ENCODE measurements around the gene KIF19. TPM values are rescaled to one million over a fixed set of nuclear protein-coding genes. Genes with fewer than 3 reads are reported as not detected.

The KIF19 gene
- total and polyA plus RNA-seq, 4 donors, result 0.42 to 2.1 (median 0.83) TPM

DNA sequence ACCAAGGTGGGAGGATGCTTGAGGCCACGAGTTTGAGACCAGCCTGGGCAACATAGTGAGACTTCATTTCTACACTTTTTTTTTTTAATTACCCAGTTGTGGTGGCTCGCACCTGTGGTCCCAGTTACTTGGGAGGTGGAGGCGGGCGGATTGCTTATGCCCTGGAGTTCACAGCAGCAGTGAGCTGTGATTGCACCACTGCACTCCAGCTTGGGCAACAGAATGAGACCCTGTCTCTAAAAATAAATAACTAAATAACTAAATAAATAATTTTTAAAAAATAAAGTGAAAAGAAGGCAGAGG is 42.7 kb upstream of the KIF19 start:
- 76% methylated on average over 4 of the region's 4 CpGs for WGBS
- Histone ChIP-seq H3K9me3 (ENCODE audit: control insufficient read depth in 4 of 4, low read length in 3 of 4) (peaks cover 0 to 2% (median 0%) of the 10 kb centered on the region in 4 donors), H3K4me3 (ENCODE audit: low read depth in 1 of 3, low read length in 3 of 3) (no peak overlapping the region), H3K4me1 (ENCODE audit: control insufficient read depth in 4 of 4, insufficient read depth in 4 of 4, low read length in 3 of 4) (no peaks in the 10 kb centered on the region), H3K9ac (ENCODE audit: low read depth in 1 of 2, low read length in 2 of 2) (no peak overlapping the region), H3K27ac (ENCODE audit: low read depth in 1 of 2, low read length in 2 of 2) (no peak overlapping the region), H3K27me3 (ENCODE audit: control insufficient read depth in 4 of 4, insufficient read depth in 4 of 4, low read length in 3 of 4) (no peaks in the 10 kb centered on the region), H3K36me3 (ENCODE audit: control insufficient read depth in 4 of 4, insufficient read depth in 3 of 4, low read depth in 1 of 4, low read length in 3 of 4) (no peaks in the 10 kb centered on the region)
- no peak for DNase-seq (ENCODE audit: low spot score)
- TF ChIP-seq, protein P1, sequence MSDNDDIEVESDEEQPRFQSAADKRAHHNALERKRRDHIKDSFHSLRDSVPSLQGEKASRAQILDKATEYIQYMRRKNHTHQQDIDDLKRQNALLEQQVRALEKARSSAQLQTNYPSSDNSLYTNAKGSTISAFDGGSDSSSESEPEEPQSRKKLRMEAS (IDR thresholded peaks at IDR 0.05), result no peak
- TF ChIP-seq, protein P2, sequence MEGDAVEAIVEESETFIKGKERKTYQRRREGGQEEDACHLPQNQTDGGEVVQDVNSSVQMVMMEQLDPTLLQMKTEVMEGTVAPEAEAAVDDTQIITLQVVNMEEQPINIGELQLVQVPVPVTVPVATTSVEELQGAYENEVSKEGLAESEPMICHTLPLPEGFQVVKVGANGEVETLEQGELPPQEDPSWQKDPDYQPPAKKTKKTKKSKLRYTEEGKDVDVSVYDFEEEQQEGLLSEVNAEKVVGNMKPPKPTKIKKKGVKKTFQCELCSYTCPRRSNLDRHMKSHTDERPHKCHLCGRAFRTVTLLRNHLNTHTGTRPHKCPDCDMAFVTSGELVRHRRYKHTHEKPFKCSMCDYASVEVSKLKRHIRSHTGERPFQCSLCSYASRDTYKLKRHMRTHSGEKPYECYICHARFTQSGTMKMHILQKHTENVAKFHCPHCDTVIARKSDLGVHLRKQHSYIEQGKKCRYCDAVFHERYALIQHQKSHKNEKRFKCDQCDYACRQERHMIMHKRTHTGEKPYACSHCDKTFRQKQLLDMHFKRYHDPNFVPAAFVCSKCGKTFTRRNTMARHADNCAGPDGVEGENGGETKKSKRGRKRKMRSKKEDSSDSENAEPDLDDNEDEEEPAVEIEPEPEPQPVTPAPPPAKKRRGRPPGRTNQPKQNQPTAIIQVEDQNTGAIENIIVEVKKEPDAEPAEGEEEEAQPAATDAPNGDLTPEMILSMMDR (IDR thresholded peaks at IDR 0.05; ENCODE audit: low read depth, low read length, missing input control), result no peak
- TF ChIP-seq, protein P3, sequence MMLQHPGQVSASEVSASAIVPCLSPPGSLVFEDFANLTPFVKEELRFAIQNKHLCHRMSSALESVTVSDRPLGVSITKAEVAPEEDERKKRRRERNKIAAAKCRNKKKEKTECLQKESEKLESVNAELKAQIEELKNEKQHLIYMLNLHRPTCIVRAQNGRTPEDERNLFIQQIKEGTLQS (IDR thresholded peaks at IDR 0.05), result no peak
- no peak for TF ChIP-seq EGR1 (IDR thresholded peaks at IDR 0.05; ENCODE audit: low read depth in 2 of 2)
- TF ChIP-seq TAF1 (conservative IDR thresholded peaks at IDR 0.05), result no peak
- TF ChIP-seq, protein P4, sequence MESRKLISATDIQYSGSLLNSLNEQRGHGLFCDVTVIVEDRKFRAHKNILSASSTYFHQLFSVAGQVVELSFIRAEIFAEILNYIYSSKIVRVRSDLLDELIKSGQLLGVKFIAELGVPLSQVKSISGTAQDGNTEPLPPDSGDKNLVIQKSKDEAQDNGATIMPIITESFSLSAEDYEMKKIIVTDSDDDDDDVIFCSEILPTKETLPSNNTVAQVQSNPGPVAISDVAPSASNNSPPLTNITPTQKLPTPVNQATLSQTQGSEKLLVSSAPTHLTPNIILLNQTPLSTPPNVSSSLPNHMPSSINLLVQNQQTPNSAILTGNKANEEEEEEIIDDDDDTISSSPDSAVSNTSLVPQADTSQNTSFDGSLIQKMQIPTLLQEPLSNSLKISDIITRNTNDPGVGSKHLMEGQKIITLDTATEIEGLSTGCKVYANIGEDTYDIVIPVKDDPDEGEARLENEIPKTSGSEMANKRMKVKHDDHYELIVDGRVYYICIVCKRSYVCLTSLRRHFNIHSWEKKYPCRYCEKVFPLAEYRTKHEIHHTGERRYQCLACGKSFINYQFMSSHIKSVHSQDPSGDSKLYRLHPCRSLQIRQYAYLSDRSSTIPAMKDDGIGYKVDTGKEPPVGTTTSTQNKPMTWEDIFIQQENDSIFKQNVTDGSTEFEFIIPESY (IDR thresholded peaks at IDR 0.05), result no peak
- TF ChIP-seq RAD21 (IDR thresholded peaks at IDR 0.05), result no peak
- TF ChIP-seq GABPA (IDR thresholded peaks at IDR 0.05 in 1 of 2, conservative IDR thresholded peaks at IDR 0.05 in 1 of 2), result no peak
- TF ChIP-seq, protein P5, sequence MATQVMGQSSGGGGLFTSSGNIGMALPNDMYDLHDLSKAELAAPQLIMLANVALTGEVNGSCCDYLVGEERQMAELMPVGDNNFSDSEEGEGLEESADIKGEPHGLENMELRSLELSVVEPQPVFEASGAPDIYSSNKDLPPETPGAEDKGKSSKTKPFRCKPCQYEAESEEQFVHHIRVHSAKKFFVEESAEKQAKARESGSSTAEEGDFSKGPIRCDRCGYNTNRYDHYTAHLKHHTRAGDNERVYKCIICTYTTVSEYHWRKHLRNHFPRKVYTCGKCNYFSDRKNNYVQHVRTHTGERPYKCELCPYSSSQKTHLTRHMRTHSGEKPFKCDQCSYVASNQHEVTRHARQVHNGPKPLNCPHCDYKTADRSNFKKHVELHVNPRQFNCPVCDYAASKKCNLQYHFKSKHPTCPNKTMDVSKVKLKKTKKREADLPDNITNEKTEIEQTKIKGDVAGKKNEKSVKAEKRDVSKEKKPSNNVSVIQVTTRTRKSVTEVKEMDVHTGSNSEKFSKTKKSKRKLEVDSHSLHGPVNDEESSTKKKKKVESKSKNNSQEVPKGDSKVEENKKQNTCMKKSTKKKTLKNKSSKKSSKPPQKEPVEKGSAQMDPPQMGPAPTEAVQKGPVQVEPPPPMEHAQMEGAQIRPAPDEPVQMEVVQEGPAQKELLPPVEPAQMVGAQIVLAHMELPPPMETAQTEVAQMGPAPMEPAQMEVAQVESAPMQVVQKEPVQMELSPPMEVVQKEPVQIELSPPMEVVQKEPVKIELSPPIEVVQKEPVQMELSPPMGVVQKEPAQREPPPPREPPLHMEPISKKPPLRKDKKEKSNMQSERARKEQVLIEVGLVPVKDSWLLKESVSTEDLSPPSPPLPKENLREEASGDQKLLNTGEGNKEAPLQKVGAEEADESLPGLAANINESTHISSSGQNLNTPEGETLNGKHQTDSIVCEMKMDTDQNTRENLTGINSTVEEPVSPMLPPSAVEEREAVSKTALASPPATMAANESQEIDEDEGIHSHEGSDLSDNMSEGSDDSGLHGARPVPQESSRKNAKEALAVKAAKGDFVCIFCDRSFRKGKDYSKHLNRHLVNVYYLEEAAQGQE (IDR thresholded peaks at IDR 0.05), result no peak
- TF ChIP-seq SP1 (IDR thresholded peaks at IDR 0.05), result no peak
- TF ChIP-seq YY1 (IDR thresholded peaks at IDR 0.05), result no peak
- no peak for TF ChIP-seq HNF4A (conservative IDR thresholded peaks at IDR 0.05)
- no peak for TF ChIP-seq RXRA (IDR thresholded peaks at IDR 0.05)
- no peak for TF ChIP-seq JUND (IDR thresholded peaks at IDR 0.05)
- no peak for TF ChIP-seq NR2F2 (IDR thresholded peaks at IDR 0.05)
- TF ChIP-seq HNF4G (IDR thresholded peaks at IDR 0.05), result no peak
- TF ChIP-seq FOXA1 (IDR thresholded peaks at IDR 0.05), result no peak

Data from liver (tissue), 9 donors.